BJ (cell line): ENCODE results near the gene ATP13A2. TPM values are rescaled to one million over a fixed set of nuclear protein-coding genes. Genes with fewer than 3 reads are reported as not detected.
A peak's percentile ranks its signal among the peaks of the same experiment; 100 is the strongest.

Source experiments
- CTCF ChIA-PET: fragments of 350-600 bp; formaldehyde crosslinking; extraction: SDS; loops from one replicate; lab custom pipeline; 2021; ENCODE audit warnings: antibody characterized with exemption, inconsistent platforms; lab: Yijun Ruan, JAX
- POLR2A ChIA-PET: fragments of 300-600 bp; sonication (Branson Sonifier 250); formaldehyde crosslinking; extraction: SDS; loops from one replicate; lab custom pipeline; 2021; ENCODE audit warnings: antibody characterized with exemption; lab: Charles Lee
- DNase-seq: peaks from one replicate; pipeline ENCODE4 v3.0.0-alpha.2; 2011; ENCODE audit warnings: low read depth
- H3K27me3 ChIP-seq: 2 replicates; pipeline ENCODE4 v1.6.0; 2011; ENCODE audit warnings: low read length; ENCODE audit not compliant: control insufficient read depth, insufficient read depth
- H3K36me3 ChIP-seq: 2 replicates; pipeline ENCODE4 v1.5.1; 2011; ENCODE audit warnings: low read length; ENCODE audit not compliant: control insufficient read depth, insufficient read depth
- H3K4me3 ChIP-seq: 2 replicates; pipeline ENCODE4 v1.5.1; 2011; ENCODE audit warnings: low read depth, mild to moderate bottlenecking, control low read depth, low read length
- polyA plus RNA-seq: library from polyadenylated mRNA; depleted of rRNA; stranded (reverse); fragments of >200 nt; gene quantifications from 2 replicates; pipeline ENCODE4 v1.2.3, GENCODE V29; 2011
- TF ChIP-seq, protein P1 (sequence below): IDR thresholded peaks from 2 replicates; pipeline ENCODE4 v1.5.1; 2011; ENCODE audit warnings: low read depth, mild to moderate bottlenecking, control low read depth, inconsistent platforms, low read length, moderate library complexity; ENCODE audit not compliant: insufficient read depth

ATP13A2 gene
- polyA plus RNA-seq, 1 experiment: 25.5 TPM

- CTCF ChIA-PET: no interaction called here
- Histone ChIP-seq H3K4me3 (no peak overlapping the region), H3K27me3 (no peaks in the 10 kb centered on the region), H3K36me3 (peaks cover 2% of the 10 kb centered on the region)
- TF ChIP-seq, protein P1, sequence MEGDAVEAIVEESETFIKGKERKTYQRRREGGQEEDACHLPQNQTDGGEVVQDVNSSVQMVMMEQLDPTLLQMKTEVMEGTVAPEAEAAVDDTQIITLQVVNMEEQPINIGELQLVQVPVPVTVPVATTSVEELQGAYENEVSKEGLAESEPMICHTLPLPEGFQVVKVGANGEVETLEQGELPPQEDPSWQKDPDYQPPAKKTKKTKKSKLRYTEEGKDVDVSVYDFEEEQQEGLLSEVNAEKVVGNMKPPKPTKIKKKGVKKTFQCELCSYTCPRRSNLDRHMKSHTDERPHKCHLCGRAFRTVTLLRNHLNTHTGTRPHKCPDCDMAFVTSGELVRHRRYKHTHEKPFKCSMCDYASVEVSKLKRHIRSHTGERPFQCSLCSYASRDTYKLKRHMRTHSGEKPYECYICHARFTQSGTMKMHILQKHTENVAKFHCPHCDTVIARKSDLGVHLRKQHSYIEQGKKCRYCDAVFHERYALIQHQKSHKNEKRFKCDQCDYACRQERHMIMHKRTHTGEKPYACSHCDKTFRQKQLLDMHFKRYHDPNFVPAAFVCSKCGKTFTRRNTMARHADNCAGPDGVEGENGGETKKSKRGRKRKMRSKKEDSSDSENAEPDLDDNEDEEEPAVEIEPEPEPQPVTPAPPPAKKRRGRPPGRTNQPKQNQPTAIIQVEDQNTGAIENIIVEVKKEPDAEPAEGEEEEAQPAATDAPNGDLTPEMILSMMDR: no peak
- POLR2A ChIA-PET: interaction anchor here (0.7 kb wide), 1 partner anchor 29 kb away, joined by 3 read pairs; no protein-coding TSS in a partner anchor
- DNase-seq: no peak
Measured at GRCh38 chr1:17008208-17008855, 3.4 kb downstream of the ATP13A2 start.

DNA sequence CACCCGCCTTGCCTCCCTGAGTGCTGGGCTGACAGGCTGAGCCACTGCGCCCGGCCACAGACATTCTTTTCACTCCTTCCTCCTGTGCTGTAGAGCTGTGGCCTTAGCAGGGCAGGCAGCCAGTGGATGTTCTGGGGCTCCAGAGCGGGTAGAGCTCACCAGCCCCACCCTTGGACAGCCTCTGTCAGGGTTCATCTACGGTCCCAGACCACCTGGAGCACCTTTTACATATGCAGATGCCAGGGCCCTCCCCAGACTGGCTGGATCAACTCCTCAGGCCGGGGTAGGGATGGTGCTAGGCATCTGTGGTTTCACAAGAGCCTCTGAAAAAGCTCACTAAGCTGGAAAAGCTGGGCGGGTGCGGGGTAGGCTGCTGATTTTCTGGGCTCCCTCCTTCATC lies 4.6 kb downstream of the ATP13A2 start:
- Histone ChIP-seq H3K36me3 (peaks cover 8% of the 10 kb centered on the region), H3K27me3 (no peaks in the 10 kb centered on the region), H3K4me3 (no peak overlapping the region)
- POLR2A ChIA-PET: no interaction called here
- DNase-seq: no peak
- CTCF ChIA-PET: interaction anchor here (1.4 kb wide), 1 partner anchor 47 kb away, joined by 5 read pairs; no protein-coding TSS in a partner anchor
- TF ChIP-seq, protein P1: no peak

DNA sequence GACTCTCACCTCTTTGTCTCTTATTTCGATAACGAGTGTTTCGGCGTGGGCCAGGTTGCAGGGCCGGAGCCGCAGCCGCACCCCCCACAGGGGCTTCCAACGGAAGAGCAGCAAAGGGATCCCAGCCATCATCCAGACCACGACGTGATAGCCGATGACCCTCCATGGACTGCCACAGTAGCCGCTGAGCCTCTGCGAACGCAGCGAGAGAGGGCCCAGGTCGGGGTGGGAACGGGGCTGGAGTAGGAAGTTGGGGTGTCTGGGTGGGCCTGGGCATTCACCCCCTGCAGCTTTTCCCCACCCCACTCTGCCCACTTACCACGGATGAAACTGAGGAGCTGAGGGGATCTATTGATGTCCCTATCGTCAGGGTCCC lies 6.4 kb downstream of the ATP13A2 start:
- CTCF ChIA-PET: interaction anchor here (1.0 to 1.4 kb wide), 2 partner anchors 8 to 46 kb away, joined by 3 read pairs; no protein-coding TSS in a partner anchor

GRCh38 chr1:17004466-17005364 lies 7.0 kb downstream of the ATP13A2 start:
- Histone ChIP-seq H3K36me3 (peaks cover 14% of the 10 kb centered on the region), H3K4me3 (no peak overlapping the region), H3K27me3 (no peaks in the 10 kb centered on the region)
- ChIA-PET POLR2A (no interaction called here), CTCF (interaction anchor here (1.3 to 1.4 kb wide), 2 partner anchors 24 to 45 kb away, joined by 3 read pairs; no protein-coding TSS in a partner anchor)
- DNase-seq: no peak
- TF ChIP-seq, protein P1: 0 out of 2 replicates have a peak, but pooled peaks have one; percentile 5

More for the DNA sequence above, 6.4 kb downstream of the ATP13A2 start:
- Histone ChIP-seq H3K4me3 (no peak overlapping the region), H3K27me3 (no peaks in the 10 kb centered on the region), H3K36me3 (peaks cover 14% of the 10 kb centered on the region)
- TF ChIP-seq, protein P1: 0 out of 2 replicates have a peak, but pooled peaks have one; percentile 1
- DNase-seq: no peak
- POLR2A ChIA-PET: no interaction called here

- peaks cover 16% of the 10 kb centered on the region for H3K36me3 ChIP-seq
- TF ChIP-seq, protein P1: no peak
- POLR2A ChIA-PET: no interaction called here
- CTCF ChIA-PET: interaction anchor here (0.9 to 3.0 kb wide), 2 partner anchors 8 to 51 kb away, joined by 3 to 12 read pairs; no protein-coding TSS in a partner anchor
- H3K4me3 ChIP-seq: no peak overlapping the region
- DNase-seq: no peak
- H3K27me3 ChIP-seq: no peaks in the 10 kb centered on the region
Measured at GRCh38 chr1:17002524-17002902, 9.2 kb downstream of the ATP13A2 start.
